ENCODE data around the gene OCA2.

The OCA2 gene

DNA sequence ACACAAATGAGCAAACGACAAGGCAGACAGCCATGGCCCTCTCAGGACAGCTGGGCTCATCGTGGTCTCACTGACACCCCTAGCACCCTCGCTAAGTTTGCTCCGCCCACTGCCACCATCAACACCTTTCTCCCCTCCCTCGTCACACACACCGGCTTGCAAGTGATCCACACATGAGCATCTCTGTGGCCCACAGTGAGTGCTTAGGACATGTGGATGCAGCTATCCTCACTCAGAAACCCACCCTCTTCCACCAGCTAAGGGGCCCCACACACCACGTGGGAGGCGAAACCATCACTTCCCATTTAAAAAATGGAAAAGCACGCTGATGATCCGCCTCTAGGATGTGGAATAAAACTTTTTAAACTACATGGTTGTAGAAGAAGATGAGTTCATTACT, 105.6 kb downstream of the OCA2 start:
- TF ChIP-seq, protein P1, sequence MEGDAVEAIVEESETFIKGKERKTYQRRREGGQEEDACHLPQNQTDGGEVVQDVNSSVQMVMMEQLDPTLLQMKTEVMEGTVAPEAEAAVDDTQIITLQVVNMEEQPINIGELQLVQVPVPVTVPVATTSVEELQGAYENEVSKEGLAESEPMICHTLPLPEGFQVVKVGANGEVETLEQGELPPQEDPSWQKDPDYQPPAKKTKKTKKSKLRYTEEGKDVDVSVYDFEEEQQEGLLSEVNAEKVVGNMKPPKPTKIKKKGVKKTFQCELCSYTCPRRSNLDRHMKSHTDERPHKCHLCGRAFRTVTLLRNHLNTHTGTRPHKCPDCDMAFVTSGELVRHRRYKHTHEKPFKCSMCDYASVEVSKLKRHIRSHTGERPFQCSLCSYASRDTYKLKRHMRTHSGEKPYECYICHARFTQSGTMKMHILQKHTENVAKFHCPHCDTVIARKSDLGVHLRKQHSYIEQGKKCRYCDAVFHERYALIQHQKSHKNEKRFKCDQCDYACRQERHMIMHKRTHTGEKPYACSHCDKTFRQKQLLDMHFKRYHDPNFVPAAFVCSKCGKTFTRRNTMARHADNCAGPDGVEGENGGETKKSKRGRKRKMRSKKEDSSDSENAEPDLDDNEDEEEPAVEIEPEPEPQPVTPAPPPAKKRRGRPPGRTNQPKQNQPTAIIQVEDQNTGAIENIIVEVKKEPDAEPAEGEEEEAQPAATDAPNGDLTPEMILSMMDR (IDR thresholded peaks at IDR 0.05; ENCODE audit: low read depth, low read length), result no peak
- no peak for DNase-seq (ENCODE audit: low read depth in 2 of 2)
- H3K4me3 ChIP-seq (replicated peaks in 1 of 2; ENCODE audit: low read depth in 2 of 2, low read length in 2 of 2), result no peak overlapping the region

- DNase-seq (ENCODE audit: low read depth in 2 of 2), result no peak
- TF ChIP-seq, protein P1 (IDR thresholded peaks at IDR 0.05; ENCODE audit: low read depth, low read length), result no peak
- no peak overlapping the region for H3K4me3 ChIP-seq (replicated peaks in 1 of 2; ENCODE audit: low read depth in 2 of 2, low read length in 2 of 2)
Measured at GRCh38 chr15:27990521-27991515, 108.3 kb downstream of the OCA2 start.

DNA sequence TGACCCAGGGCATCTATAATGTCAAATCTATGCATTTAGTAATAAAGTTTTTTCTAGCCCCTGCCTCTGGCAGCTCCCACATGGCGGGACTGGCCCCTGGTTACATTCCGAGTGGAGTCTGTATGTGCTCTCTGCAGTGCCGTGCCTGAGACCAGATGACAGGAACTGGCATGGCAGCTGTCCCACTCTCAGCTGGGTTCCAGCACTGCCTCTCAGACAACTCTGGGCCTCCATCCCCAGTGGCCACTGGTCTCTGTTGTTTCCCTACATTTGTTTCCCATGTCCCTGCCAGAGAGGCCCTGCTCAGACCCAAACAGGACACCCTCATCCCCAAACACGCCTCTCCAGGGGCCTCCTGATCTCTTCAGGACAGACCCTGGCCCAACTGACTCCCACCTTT, 109.3 kb downstream of the OCA2 start:
- no peak for DNase-seq (ENCODE audit: low read depth in 2 of 2)
- TF ChIP-seq, protein P1 (IDR thresholded peaks at IDR 0.05; ENCODE audit: low read depth, low read length), result no peak
- H3K4me3 ChIP-seq (replicated peaks in 1 of 2; ENCODE audit: low read depth in 2 of 2, low read length in 2 of 2), result no peak overlapping the region

- no peak overlapping the region for H3K4me3 ChIP-seq (replicated peaks in 1 of 2; ENCODE audit: low read depth in 2 of 2, low read length in 2 of 2)
Measured at GRCh38 chr15:27989427-27989826, 109.7 kb downstream of the OCA2 start.

DNA sequence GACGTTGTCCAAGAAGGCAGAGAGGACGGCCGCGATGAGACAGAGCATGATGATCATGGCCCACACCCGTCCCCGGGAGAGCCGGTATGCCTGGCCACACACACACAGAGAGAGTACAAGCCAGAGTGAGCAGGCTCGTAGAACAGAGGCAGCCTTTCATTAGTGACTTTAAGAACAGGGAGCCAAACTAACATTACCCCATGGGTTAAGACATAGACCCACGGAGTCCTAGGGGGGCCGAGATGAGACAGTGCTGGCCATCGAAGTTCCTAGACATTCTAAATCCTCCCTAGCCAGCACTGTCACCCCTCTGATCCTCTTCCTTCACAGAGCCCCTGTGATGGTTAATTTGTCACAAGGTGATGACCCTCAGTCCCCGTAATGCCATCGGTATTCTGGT, 114.0 kb downstream of the OCA2 start:
- DNase-seq (ENCODE audit: low read depth in 2 of 2), result no peak
- no peak overlapping the region for H3K4me3 ChIP-seq (replicated peaks in 1 of 2; ENCODE audit: low read depth in 2 of 2, low read length in 2 of 2)
- TF ChIP-seq, protein P1 (IDR thresholded peaks at IDR 0.05; ENCODE audit: low read depth, low read length), result no peak

More at GRCh38 chr15:27989427-27989826, 109.7 kb downstream of the OCA2 start:
- no peak for DNase-seq (ENCODE audit: low read depth in 2 of 2)
- TF ChIP-seq, protein P1 (IDR thresholded peaks at IDR 0.05; ENCODE audit: low read depth, low read length), result no peak

- H3K4me3 ChIP-seq (replicated peaks in 1 of 2; ENCODE audit: low read depth in 2 of 2, low read length in 2 of 2), result no peak overlapping the region
- DNase-seq (ENCODE audit: low read depth in 2 of 2), result no peak
- TF ChIP-seq, protein P1 (IDR thresholded peaks at IDR 0.05; ENCODE audit: low read depth, low read length), result no peak
Measured at GRCh38 chr15:27983496-27983895, 115.6 kb downstream of the OCA2 start.

Measured in cardiac fibroblast (primary cell).